NCI-H345 (cell line): ENCODE results near the gene MIF.
"Not testable (repeated sequence)": the region's sequence is repeated elsewhere in the genome, so short reads cannot be mapped to it uniquely, and the experiment has no call there.

Experiments
- DNase-seq: peaks from one replicate; lab custom pipeline; 2025; lab: John Stamatoyannopoulos, UW

The MIF gene

DNA sequence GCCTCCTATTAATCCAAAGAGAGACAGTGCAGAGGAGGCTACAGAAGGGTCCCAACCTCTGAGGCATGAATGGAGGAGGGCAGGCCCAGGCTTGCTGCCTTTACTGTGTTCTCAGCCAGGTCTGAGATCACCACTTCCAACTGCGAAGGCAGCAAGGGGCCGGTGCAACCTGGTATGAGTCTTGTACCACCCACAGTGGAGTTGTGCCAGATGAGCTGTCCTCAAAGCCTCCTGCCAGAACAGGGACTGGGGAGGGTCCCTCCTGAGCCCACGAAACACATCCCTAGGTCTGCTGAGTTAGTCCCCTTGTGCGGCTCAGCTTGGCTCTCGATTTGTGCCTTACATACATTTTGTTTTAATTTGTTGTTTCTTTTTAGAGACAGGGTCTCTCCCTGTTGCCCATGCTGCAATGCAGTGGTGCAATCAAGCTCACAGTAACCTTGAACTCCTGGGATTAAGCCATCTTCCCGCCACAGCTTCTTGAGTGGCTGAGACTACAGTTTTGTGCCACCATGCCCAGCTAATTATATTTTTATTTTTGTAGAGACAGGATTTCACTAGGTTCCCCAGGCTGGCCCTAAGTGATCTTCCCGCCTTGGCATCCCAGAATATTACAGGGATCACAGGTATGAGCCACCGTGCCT is 9.3 kb downstream of the MIF start:
- peak; percentile 69 for DNase-seq

DNA sequence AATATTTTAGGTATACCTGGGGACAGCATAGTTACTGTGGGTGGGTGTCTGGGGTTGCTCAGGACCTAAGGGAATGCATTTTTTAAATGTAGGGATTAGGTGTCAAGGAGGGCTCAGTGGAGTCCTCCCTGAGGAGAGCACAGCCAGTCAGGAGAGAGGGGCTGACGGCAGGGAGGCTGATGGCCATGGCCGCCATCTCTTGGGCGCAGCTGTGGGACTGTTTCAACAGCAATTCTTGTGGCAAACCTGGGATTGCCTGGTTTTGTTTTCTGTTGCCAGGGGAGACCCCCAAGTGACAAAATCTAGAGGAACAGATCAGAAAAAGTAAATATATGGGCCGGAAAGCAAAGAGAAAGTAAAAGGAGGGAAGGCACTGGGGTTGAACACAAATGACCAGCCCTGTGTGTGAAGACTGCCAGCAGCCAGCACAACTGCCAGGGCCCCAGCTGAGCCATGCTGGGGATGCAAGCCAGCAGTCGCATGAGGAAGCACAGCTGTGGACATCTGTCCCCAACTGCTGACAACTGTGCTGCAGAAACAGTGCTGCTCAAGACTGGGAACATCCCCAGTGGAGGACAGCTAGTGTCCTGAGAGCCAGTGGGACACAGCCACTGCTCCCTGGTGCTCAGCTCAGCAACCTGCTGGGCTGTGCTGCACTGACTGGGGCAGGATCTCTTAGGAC is 10.5 kb downstream of the MIF start:
- no peak for DNase-seq

DNA sequence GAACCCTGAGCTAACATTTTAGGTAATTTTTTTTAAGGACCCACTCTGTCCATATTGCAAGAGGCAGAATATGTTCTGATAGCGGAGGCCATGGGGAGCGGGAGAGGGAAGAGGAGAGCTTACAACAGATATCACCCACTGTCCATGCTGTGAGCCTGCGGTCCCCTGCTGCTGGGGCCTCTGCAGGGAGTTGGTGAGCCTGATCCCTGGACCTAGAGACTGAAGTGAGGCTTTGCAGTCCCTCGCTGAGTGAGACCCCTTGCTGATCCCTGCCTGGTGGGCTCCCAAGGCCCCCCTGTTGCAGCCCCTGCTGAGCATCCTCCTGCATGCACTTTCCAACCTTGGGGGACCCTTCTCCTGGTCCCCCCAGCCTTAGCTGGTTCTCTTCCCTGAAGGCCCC is 12.5 kb downstream of the MIF start:
- DNase-seq, result no peak

DNA sequence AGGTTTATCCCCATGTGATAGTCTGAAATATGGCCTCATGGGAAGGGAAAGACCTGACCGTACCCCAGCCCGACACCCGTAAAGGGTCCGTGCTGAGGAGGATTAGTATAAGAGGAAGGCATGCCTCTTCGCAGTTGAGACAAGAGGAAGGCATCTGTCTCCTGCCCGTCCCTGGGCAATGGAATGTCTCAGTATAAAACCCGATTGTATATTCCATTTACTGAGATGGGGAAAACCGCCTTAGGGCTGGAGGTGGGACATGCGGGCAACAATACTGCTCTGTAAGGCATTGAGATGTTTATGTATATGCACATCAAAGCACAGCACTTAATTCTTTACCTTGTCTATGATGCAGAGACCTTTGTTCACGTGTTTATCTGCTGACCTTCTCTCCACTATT is 13.2 kb downstream of the MIF start:
- DNase-seq, result not testable (repeated sequence)

DNA sequence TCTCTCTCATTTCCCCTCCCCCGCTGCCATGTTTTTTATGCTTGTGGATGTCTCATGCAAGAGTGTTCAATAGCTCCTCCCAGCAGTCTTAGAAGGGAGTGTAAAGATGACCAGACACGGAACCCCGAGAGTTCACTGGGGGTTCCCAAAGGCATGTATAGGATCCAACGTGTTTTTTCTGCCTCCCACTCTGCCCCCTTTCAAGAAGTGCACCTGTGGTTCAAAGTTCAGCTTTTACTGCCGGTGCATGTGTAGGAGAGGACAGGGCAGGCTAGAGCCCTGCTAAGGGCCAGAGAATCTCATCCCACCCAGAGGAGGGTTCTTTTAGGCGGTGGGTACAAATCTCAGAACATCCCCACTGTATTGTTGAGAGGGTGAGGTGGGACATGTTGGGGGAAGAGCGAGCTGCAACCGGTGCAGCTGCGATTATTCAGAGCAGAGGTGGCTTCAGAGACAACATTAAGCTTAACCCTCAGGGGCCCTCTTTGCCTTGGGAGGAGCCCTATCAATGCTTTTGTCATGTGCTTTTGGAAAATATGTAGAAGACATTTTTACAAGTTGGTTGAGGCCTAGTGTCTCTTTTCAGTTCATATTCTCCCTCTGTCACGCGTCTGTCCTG is 14.5 kb downstream of the MIF start:
- DNase-seq, result no peak

DNA sequence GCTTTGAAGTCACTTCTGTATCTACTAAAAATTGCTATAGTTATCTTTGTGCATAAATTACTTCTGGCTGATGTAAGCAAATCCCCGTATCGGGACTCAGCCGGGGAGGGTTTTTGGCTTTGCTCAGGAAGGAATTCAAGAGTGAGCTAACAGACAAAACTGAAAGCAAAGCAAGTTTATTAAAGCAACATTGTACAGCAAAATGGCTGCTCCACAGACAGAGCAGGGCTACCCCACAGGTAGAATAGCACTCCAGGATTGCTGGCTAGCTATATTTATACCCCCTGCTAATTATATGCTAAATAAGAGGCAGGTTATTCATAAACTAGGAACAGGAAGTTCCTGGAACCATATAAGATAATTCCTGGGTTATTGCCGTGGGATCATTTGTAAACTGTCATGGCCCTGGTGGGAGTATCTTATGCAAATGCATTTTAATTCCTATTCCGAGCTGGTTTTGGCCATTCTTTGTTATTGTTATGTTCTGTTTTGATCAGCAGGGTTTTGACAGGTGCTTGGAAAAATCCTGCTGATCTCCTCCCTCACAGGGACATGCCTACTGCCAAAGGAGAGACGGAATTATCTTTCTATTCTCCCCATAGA is 15.2 kb downstream of the MIF start:
- DNase-seq, result no peak

DNA sequence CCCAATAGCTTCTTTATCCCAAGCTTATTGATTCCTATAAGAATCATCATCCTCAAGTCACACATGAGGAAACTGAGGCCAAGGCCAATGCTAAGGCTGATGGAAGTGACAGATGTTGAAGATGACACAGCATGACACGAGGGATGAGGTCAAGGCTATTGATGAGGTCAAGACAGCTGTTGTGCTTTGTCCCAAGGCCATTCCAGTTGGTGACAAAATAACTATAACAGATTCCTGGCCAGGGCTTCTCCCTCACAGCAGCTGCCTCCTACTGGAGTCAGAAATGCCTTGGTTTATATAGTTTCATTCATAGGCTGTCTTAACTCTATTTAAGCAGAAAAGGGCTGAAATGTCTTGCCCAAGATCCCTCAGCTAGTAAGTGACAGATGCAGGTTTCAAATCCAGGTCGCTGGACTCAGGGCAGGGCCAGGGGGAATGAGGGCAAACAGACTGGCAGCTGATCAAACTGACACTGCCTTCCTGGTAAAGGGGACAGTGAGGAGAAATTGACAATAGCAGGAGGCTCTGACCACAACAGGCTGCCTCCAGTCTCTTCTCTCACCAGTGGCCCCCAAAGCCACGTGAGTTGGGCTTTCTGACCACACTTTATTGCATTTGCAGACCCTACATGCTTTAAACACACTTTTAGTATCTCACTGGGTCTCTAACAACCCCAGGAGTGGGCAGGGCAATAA is 16.5 kb downstream of the MIF start:
- no peak for DNase-seq

DNA sequence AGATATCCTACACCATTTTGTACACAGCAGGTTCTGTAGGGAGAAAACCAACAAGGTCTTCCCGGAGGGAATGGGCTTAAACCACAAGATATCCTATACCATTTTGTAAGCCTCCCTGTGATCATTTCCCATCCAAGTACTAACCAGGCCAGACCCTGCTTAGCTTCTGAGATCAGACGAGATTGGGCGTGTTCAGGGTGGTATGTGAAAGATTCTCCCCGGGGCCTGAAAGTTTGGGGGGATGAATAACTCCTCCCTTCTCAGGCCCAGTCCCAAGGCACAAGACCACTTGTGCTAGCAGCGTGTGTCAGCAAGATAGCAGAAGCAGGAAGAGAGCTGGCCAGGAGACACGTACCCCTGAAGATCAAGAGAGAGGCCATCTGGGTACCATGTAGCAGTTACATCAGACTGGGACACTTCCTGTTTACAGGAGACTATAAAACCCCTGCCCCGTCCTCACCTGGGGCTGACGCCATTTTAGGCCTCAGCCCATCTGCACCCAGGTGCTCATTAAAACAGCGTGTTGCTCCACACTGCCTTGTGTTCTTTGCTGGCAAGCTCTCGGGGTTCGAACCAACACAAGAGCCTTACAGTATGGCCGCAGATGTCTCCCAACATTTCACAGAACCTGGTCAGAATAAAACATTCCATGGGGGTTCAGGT is 17.3 kb downstream of the MIF start:
- DNase-seq, result no peak

DNA sequence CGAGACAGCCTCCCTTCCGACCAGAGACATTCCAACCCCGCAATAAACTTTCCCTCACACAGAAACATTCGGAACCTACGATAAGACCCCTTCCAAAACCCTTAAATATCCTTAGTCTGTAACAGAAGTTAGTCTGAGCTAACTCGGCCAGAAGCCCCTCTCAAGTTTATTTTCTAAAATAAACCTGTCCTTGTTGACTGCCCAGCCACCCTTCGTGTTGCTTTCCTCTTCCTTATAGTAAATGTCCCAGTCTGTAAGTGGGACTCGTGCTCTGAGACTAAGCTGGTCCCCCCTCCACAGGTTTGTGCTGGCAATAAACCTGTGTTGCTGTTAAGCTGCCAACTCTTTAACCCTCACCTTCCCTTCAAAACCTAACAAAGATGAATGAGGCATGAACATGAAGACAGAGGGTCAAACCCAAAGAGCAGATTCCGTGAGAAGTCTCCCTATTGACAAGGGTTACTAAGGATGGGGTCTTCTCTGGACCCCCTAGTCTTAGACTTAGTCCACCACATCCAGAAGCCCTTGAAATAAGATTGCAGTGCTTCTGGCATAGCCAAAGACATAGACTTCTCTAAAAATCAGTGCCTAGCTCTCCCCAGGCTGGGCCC is 18.2 kb downstream of the MIF start:
- no peak for DNase-seq

DNA sequence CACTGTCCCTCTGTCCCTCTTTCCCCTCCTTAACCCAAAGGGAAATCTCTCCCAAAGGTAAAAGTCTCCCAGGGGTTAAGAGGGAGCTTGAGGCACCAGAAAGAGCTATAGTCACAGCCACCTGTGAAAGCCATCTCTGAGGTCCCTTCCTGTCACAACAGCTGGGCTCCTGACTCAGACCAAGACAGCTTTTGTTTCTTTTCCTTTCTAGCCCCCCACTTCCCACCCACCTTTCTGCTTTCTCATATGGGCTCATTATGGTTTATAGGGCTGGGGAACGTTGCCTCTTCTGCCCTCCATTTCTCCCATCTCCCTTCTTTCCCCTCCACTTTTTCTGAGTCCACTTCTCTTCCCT is 19.1 kb downstream of the MIF start:
- no peak for DNase-seq

DNA sequence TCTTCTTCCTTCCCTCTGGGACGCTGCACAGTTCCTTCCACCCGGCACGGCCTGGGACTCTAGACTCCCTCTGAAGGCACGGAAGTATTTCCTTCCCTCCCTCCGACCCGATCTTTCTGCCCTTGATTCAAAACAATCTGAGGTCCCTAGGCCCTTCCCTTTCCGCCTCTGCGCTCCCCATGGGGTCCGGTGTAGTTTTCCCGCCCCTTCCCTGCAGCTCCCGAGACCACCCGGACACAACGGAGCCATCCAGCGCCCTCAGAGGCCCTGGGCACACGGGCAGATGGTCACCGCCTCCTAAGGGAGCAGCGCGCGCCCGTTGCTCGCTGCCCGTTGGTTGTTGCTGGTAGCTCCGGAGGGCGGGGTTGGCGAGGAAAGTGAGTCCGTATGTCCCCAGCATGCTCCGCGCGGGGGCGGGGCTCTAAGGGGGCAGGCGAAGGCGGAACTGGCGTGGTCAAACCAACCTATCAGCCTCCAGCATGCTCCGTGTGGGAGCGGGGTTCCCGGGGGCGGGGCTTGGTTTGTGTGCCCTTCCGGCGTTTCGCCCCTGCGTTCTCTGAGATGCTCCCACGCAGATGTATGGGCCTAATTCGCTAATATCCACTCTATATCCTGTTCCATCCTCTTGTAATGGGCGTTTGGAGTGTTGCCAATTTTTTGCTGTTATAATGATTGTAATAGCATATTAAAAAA is 19.6 kb downstream of the MIF start:
- DNase-seq, result peak; percentile 100

DNA sequence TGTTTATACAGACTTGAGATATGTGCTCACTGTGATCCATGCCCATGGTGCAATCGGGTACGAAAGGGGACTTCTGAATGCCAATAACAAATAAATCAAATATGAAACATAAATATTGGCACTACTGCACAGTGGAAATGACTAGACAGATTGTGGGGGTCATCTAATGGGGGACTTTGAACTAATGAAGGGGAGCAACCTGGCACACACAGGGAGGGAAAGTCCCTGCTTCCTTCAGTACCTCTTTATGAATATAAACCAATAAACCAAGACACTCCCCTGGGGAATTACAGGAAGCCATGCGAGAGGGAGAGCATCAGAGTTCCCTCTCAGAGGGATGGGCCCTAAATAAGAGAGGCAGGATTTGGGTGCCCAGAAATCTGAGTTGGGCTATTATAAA is 21.1 kb downstream of the MIF start:
- no peak for DNase-seq

DNA sequence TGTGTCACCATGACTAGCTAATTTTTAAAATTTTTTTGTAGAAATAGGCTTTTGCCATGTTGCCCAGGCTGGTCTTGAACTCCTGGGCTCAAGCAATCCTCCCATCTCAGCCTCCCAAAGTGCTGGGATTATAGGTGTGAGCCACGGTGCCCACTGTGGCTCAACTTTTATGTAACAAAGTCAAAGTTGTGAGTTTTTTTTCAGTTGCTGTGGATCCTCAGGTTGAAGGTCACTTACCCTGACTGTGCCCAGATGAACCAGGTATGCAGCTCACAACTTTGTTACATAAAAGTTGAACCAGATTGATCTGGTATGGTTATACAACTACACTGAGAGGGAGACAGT is 26.1 kb downstream of the MIF start:
- DNase-seq, result not testable (repeated sequence)

DNA sequence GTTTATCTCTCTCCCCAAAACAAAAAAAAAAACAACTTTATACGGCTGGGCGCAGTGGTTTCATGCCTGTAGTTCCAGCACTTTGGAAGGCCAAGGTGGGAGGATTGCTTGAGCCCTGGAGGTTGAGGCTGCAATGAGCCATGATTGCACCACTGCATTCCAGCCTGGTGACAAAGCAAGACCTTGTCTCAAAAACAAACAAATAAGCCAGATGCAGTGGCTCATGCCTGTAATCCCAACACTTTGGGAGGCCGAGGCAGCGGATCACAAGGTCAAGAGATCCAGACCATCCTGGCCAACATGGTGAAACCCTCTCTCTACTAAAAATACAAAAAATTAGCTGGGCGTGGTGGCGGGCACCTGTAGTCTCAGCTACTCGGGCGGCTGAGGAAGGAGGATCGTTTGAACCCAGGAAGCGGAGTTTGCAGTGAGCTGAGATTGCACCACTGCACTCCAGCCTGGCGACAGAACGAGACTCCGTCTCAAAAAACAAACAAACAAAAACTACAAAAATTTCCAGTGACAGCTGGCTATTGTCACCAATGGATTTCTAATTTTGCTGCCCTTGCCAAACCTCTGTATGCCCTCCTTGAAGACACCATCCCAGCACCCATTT is 27.5 kb downstream of the MIF start:
- DNase-seq, result not testable (repeated sequence)

DNA sequence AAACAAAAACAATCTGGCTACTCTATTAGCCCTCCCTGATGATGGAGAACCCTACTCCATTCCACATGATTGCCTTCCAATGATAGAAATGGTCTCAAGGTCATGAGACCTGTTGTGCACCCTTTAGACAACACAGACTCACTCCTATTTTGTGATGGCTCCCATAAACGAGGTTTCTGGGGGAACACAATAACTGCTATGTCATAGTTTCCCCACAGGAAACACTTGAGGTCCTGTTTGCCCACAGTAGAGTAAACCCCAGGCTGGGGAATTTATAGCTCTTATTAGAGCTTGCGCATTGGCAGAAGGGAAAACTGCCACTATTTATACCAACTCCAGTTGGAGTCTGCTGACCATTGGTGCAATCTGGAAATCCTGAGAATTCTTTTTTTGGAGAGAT is 28.7 kb downstream of the MIF start:
- DNase-seq, result no peak

DNA sequence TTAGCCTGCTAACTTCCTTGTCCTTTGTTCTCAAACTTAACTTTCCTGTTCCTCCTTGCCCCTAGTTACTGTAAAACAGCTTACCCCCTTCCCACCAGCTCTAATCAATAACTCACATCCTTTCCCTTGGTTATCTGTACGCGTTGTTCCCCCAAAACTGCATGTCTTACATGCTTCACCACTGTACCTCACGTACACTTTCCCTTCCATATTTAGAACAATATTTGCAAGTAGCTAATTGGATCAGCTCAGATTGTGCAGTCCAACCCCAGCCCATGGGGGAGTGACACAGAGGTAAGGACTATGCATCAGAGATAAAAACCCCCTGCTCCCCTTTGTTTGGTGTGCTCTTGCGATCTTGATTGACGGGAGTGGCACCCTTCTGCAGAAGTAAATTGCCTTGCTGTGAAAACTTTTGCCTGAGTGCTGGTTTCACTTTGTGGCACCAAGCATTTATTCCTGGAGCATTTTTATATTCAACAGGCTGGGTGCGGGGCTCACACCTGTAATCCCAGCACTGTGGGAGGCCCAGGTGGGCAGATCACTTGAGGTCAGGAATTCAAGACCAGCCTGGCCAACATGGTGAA is 30.9 kb downstream of the MIF start:
- DNase-seq, result no peak

DNA sequence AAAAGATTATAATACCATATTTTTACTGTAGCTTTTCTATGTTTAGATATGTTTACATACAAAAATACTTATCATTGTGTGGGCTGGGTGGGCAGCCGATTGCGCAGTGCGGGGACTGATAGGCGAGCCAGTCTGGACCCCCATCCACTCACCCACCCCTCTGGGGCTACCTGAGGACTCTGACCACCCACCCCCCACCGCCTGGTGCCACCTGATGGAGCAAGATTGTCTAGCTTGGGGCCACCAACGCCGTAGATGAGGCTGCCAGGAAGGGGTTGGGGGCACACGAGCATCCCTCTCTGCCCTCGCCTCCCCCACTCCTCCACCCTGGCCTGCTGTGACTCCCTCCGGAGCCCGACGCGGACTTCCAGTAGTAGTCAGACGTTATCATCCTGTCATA is 32.4 kb downstream of the MIF start:
- DNase-seq, result no peak

DNA sequence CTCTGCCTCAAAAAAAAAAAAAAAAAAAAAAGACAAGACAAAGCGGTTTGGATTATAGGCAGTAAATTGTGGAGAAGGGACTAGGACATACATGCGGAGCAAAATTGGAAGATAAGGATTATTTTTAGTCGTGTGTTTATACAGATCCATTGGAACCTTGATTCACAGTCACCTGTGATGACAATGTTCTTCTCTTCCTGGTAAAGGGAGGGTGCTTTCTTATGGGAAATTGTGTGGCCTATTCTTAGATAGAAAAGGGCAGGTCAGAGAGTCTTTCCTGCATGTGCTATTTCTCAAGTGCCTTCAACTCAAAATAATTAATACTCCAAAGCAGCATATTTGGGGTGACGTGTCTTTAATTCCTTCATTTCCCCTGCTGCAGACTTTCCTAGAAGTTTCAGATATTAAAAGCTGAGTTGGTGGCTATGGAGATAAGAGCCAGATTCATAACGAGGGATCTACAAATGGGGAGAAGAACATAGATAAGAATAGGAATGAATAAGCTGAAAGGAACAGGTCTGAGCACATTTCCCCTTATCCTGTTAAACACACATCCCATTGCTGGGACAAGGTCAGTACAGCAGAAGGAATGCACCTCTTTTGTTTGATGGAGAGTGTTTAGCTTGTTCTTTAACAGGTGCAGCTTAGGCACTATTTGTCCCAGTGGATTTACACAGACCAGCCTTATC is 44.3 kb downstream of the MIF start:
- DNase-seq, result peak; percentile 11

DNA sequence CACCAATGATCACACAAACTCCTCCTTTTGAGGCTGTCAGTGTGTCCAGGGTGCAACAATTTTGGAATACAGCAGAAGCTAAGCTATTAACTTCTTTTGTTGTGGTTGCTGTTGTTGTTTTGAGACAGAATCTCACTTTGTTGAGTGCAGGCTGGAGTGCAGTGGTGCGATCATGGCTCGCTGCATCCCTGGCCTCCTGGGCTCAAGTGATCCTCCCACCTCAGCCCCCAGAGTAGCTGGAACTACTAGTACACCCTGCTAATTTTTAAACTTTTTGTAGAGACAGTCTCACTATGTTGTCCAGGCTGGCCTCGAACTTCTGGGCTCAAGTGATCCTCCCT is 44.8 kb downstream of the MIF start:
- no peak for DNase-seq

DNA sequence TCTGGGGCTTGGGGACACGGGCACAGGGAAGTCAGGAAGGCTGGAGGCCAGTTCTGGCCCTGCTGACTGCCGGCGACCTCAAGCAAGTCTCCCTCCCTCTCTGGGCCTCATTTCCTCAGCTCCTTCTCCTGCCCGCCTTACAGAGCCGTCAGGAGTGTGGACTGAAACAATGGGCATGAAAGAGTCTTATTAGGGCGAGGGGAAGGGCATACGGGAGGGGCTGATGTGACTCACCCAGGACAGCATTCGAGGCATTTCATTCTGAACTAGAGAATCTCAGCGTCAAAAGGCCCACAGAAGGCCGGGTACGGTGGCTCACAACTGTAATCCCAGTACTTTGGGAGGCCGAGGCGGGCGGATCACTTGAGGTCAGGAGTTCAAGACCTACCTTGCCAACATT is 46.0 kb downstream of the MIF start:
- DNase-seq, result not testable (repeated sequence)
